NCI-H1092 (cell line): ENCODE results near the gene ZNF653.

Experiments
- DNase-seq: peaks from one replicate; lab custom pipeline; 2025; lab: John Stamatoyannopoulos, UW

The ZNF653 gene, protein sequence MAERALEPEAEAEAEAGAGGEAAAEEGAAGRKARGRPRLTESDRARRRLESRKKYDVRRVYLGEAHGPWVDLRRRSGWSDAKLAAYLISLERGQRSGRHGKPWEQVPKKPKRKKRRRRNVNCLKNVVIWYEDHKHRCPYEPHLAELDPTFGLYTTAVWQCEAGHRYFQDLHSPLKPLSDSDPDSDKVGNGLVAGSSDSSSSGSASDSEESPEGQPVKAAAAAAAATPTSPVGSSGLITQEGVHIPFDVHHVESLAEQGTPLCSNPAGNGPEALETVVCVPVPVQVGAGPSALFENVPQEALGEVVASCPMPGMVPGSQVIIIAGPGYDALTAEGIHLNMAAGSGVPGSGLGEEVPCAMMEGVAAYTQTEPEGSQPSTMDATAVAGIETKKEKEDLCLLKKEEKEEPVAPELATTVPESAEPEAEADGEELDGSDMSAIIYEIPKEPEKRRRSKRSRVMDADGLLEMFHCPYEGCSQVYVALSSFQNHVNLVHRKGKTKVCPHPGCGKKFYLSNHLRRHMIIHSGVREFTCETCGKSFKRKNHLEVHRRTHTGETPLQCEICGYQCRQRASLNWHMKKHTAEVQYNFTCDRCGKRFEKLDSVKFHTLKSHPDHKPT

GRCh38 chr19:11505504-11506100, at the start of gene ZNF653:
TSS of gene ZNF653 (minus strand) at chr19:11505839. CDS start at chr19:11505786, 53 bp downstream.
- DNase-seq = peak; percentile 95

DNA sequence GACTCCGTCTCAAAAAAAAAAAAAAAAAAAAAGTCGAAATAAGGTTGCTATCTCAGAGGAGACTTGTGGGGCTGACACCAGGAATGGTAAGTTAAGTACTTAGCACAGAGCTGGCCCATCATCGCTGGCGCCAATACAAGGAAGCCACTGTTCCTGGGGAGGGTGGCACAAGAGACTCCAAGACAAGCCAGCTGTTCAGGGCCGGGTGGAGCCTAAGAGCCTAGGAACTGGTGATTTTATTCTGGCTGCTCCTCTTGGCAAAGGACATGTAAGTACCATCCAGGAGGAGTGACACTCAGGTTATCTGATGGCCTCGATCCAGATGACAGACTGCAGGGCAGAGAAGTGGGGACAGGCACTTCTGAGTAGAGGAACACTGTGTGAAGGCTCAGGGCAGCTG, 49.6 kb upstream of the ZNF653 start:
- no peak for DNase-seq

DNA sequence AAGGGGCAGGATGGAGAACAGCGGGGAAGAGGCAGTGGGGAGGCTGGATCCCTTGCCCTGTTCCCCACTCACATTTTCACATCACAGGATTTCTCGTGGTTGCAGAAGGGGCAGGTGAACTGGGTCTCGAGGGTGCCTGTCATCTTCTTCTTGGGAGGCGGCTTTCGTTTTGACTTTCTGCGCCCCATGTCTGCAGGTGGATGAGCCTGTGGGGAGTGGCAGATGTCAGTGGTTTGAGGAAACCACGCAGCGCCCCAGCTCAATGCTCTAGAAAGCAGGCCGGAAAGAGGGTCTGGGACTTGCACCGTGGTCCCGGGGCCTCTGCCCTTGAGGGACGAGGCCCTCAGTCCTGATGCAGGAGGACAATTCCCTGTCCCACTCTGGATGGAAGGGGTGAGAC, 48.5 kb upstream of the ZNF653 start:
- DNase-seq = no peak

- no peak for DNase-seq
These were observed 47.2 kb upstream of the ZNF653 start for GRCh38 chr19:11552666-11553372.

GRCh38 chr19:11551603-11552235, 46.1 kb upstream of the ZNF653 start:
- no peak for DNase-seq

DNA sequence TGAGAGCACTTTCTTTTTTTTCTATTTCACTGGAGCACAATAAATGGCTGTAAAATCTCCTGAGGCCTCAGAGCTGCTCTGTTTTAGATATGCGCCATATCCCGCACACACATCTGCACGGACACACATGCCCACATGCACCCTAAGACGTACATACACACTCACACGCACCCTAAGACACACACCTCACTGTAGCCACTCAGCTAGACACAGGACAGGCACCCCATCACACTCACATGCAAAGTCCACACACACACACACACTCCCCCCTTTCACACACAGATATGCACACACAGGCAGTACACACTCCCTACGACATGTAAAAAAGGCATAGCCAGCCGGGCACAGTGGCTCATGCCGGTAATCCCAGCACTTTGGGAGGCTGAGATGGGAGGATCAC, 44.6 kb upstream of the ZNF653 start:
- DNase-seq = no peak

DNA sequence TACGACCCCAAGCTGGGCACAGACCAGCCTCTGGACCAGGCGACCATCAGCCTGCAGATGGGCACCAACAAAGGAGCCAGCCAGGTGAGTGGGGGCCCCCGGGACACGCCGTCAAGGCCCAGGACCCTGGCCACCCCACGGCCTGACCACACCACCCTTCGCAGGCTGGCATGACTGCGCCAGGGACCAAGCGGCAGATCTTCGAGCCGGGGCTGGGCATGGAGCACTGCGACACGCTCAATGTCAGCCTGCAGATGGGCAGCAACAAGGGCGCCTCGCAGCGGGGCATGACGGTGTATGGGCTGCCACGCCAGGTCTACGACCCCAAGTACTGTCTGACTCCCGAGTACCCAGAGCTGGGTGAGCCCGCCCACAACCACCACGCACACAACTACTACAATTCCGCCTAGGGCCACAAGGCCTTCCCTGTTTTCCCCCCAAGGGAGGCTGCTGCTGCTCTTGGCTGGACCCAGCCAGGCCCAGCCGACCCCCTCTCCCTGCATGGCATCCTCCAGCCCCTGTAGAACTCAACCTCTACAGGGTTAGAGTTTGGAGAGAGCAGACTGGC, 43.8 kb upstream of the ZNF653 start:
- no peak for DNase-seq

- no peak for DNase-seq
These were observed 42.5 kb upstream of the ZNF653 start for GRCh38 chr19:11547929-11548700.

DNA sequence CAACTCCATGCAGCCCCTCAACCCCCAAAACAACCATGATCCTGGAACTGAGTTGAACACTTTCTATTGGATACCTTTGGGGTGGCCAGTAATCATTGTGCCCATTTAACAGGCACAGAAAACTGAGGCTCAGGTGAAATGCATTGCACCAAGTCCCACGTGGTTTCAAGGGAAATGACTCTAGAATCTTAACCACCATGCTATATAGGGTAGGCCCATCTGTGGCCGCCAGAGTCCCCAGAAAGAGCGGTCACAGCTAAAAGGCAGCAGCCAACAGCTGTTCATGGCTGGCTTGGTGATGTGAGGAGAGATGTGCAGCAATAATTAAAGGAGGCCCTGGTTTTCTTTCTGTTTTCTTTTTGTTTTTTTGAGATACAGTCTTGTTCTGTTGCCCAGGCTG, 35.6 kb upstream of the ZNF653 start:
- DNase-seq = no peak

- DNase-seq = no peak
These were observed 35.0 kb upstream of the ZNF653 start for GRCh38 chr19:11540645-11541044.

DNA sequence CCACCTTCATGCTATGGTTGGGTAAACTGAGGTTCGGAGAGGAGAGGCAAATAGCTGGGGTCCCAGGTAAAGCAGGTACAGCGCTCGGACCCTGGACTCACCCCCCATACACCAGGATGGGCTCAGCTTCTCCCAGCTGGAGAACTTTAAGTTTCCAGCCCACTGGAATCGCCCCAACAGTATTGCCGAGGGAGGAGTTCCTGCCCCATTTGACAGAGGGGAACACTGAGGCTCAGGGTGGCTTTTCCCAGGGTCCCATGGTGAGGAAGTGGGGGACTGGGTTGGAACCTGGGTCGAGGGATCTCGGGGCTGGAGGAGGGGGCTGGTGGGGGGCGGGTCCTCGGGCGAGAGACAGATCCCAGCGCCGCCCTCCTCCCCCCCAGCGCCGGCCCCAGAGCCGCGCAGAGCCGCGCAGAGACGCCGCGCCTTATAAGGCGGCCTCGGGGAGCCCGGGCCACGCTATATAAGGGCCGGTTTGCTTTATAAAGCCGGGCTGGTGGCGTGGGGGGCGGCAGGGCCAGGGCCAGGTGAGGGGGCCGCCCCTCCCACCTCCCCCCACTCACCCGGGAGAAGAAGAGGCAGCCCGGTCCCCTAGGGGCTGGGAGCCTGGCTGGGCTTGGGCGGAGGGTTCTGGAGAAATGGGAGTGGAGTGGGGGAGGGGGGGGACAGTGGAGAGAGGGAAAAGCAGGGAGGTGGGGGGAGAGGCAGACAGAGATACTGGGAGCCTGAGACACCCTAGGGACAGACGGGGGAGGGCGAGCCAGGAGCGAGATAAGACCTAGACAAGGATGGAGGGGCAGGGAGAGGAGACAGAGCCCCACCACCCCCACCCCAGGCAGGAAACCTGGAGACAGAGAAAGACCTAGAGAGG, 34.1 kb upstream of the ZNF653 start:
- DNase-seq = no peak

DNA sequence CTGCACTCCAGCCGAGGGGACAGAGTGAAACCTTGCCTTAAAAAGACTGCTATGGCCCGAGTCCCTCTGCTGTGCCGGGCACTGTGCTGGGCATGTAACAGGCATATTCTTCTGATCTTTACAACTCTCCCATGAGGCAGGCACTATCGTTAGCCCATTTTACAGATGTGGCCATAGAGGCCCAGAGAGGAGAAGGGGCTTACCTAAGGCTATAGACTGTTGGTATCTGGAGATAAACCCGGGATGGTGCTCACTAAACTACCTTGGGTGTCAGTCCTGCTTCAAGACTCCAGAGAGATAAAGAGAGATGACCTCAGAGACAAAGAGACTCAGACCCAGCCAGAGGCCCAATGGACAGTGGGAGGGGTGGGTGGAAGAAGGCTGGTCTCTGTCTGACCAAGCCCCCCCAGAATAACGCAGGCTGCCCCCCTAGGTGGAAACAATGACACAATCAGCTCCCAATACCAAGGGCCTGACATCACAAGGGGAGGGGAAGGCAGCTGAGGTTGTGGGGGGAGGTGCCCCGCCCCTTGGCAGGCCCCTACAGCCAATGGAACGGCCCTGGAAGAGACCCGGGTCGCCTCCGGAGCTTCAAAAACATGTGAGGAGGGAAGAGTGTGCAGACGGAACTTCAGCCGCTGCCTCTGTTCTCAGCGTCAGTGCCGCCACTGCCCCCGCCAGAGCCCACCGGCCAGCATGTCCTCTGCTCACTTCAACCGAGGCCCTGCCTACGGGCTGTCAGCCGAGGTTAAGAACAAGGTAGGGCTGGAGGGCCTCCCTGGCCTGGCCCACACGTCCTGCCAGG, 32.8 kb upstream of the ZNF653 start, which contains the start of gene CNN1:
Gene CNN1, plus strand, starts transcription at position 620 of the 805 bp plus-strand sequence. Its CDS starts 77 bp downstream, at position 697.
- no peak for DNase-seq

DNA sequence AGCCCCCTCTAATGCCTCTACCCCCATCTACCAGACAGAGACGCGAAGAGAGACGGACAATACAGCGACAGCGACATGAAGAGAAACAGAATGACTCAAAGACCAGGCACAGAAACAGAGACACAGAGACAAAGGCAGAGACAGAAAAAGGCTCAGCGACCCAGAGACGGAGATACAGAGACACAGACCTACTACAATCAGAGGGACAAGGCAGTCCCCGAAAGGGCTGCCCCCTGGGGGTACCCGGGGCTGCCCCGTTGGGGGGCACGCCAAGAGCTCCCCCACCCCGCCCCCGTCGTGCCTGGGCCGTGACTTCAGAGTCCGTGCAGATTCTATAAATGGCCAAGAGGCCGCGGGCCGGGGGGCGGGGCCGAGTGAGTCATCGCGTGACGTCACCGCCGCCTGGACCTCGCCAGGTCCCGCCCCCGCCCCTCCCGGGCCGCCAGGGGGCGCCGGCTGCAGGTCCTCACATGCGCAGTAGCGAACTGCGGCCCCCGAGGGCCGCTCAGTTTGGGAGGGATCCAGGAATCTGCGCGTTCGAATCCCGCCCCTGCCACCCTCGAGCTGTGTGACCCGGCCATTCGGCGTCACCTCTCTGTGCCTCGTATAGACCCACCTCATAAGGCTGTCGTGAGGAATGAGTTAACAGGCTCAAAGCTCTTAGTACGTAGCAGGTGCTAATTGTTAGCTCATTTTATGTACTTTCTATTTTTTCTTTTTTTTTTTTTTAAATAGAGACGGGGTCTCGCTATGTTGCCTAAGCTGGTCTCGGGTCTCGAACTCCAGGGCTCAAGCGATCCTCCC, 30.4 kb upstream of the ZNF653 start:
- DNase-seq = peak; percentile 69

- DNase-seq = no peak
These were observed 29.3 kb upstream of the ZNF653 start for GRCh38 chr19:11534948-11535347.

DNA sequence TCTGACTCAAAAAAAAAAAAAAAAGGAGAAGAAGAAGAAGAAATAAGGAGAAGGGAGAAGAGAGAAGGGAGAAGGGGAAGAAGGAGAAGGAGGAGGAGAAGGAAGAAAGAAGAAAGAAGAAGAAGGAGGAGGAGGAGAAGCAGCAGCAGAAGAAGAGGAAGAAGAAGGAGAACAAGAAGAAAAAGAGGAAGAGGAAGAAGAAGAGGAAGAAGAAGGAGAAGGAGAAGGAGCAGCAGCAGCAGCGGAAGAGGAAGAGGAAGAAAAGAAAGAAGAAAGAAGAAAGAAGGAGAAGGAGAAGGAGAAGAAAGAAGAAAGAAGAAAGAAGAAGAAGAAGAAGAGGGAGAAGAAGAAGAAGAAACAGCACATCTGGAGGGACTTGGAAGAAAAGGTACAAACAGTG, 28.9 kb upstream of the ZNF653 start:
- no peak for DNase-seq

- DNase-seq = peak; percentile 94
These were observed 24.8 kb upstream of the ZNF653 start for GRCh38 chr19:11530432-11530831.

DNA sequence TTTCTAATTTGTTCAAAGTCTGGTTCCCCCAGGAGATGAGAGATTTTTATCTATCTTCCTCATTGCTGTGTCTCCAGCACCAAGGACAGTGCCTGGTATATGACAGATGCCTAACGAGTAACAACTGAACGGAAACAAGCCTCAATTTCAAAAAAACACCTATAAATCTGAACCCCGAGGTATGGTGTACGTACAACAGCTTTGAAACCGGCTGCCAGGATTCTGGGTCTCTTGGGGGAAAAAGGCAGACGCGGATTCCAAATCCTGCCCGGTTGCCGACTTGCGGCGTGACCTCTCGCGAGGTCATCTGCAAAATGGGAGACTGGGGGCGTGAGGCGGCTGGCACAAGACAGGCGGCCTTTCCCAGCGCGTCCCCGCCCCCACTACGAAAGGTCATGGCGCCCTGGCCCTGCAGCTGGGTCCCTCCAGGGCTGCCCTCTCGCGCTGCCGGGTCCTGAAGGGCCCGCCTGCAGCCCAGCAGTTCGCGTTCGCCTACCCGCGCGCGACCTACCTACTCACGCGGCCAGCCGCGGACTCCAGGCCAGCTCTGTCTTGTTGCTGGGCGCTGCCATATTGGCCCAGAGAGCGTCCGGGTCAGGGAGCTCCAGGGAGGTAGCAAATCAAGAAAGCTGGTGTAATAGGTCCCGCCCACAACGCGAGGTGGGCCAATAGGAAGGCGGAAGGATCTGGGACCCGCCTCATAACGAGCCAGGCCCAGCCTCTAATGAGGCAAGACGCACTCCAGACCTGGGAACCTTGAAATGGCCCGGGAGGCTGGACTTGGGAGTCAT, 23.1 kb upstream of the ZNF653 start, which contains the start of gene ECSIT:
Gene ECSIT, minus strand, starts transcription at position 584 of the 791 bp plus-strand sequence. CDS start 9,964 bp downstream, outside the sequence.
- peak; percentile 95 for DNase-seq
